Activated CD4-positive, alpha-beta T cell treated with anti-CD3 and anti-CD28 coated beads, Interleukin-2, amount 50 U/mL, for 24 hours (primary cell): ENCODE results near the gene NDST1.

Experiments used
- DNase-seq, 2 donors: peaks; one replicate each; pipeline ENCODE4 v3.0.0-alpha.2; 2020; ENCODE audit warnings: low read depth in 1 of 2, low spot score in 1 of 2

Gene NDST1

GRCh38 chr5:150601491-150602345 lies 93.8 kb downstream of the NDST1 start:
- no peak for DNase-seq

GRCh38 chr5:150603052-150603451 lies 95.1 kb downstream of the NDST1 start:
- no peak for DNase-seq

- DNase-seq, result no peak
Measured at GRCh38 chr5:150603491-150603890, 95.6 kb downstream of the NDST1 start.

GRCh38 chr5:150604010-150604409 lies 96.1 kb downstream of the NDST1 start:
- no peak for DNase-seq

- no peak for DNase-seq
Measured at GRCh38 chr5:150604894-150605440, 97.0 kb downstream of the NDST1 start.

- DNase-seq, result no peak
Measured at GRCh38 chr5:150605546-150605945, 97.6 kb downstream of the NDST1 start.

- no peak for DNase-seq
Measured at GRCh38 chr5:150606476-150606875, 98.5 kb downstream of the NDST1 start.

- DNase-seq, result no peak
Measured at GRCh38 chr5:150607105-150607504, 99.2 kb downstream of the NDST1 start.
